Activated CD8-positive, alpha-beta memory T cell treated with anti-CD3 and anti-CD28 coated beads for 36 hours (primary cell): ENCODE measurements around the gene SLC35G3. TPM values are rescaled to one million over a fixed set of nuclear protein-coding genes. Genes with fewer than 3 reads are reported as not detected.
"Not testable (repeated sequence)": the region's sequence is repeated elsewhere in the genome, so short reads cannot be mapped to it uniquely, and the experiment has no call there.

Experiments used
- CTCF ChIA-PET: fragments of 350-600 bp; sonication (Branson Sonifier 250); formaldehyde crosslinking; loops from one replicate; lab custom pipeline; 2021; ENCODE audit warnings: antibody characterized with exemption; lab: Charles Lee
- POLR2A ChIA-PET: fragments of 350-600 bp; sonication (Branson Sonifier 250); formaldehyde crosslinking; loops from one replicate; lab custom pipeline; 2021; ENCODE audit warnings: antibody characterized with exemption; lab: Charles Lee
- total RNA-seq, 2 experiments: library from RNA; stranded (reverse); gene quantifications; one replicate each; pipeline ENCODE4 v1.2.3, GENCODE V29; 2021

Gene SLC35G3
- total RNA-seq, 2 experiments from 2014 or later, result not detected

GRCh38 chr17:35174835-35175334, 19.3 kb downstream of the SLC35G3 start:
- ChIA-PET POLR2A (no interaction called here), CTCF (interaction anchor here (0.5 to 1.3 kb wide), 2 partner anchors 29 to 137 kb away, joined by 3 read pairs; no protein-coding TSS in a partner anchor)

DNA sequence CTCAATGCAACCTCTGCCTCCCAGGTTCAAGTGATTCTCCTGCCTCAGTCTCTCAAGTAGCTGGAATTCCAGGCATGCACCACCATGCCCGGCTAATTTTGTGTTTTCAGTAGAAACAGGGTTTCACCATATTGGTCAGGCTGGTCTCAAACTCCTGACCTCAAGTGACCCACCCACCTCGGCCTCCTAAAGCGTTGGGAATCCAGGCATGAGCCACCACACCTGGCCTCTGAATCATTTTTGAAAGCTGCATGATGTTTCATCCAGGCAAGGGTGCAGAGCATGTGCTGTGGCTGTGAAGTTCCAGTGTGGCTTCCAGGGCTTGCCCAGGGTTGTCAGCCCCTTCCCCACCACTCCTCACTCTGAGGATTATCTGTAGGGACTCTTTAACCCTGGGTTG, 21.9 kb downstream of the SLC35G3 start:
- POLR2A ChIA-PET, result not testable (repeated sequence)
- CTCF ChIA-PET, result interaction anchor here (1.4 kb wide), 1 partner anchor 10 kb away, joined by 3 read pairs; no protein-coding TSS in a partner anchor

GRCh38 chr17:35171834-35172233, 22.4 kb downstream of the SLC35G3 start:
- POLR2A ChIA-PET, result no interaction called here
- CTCF ChIA-PET, result interaction anchor here (1.2 kb wide), 1 partner anchor 362 kb away, joined by 4 read pairs; no protein-coding TSS in a partner anchor

DNA sequence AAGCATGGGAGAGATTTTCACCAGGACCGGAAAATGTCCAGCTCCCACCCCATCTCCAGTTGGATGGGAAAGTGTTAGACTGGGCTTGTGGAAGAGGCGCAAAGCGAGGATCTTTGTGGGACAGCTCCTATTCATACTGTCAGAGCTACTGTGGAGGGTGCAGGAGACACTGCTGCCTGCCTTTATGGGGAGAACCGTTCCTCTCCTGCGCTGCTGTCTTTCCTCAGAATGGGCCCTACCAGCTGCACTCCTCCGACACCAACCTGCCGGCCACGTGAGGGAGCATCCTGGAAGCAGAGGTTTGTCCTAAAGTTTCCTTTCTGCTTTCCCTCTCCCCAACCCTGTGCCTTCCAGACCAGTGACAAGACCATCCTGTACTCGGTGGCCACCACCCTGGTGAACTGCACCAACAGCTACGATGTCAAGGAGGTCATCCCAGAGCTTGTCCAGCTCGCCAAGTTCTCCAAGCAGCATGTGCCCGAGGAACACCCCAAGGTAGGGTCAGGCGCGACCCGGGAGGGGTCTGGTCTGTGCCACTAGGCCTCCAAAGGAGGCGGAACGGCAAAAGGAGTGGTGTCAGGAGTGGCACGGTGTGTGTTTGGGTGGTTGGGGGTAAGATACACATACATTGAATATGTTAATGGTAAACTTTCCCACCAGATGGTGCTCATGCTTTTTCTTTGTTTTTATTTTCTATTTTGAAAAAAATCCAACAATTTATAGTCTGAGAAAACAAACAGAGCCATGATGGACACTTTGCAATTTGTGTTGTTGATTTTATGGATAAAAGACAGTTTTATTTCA, 23.0 kb downstream of the SLC35G3 start:
- POLR2A ChIA-PET, result interaction anchor here (0.5 to 0.6 kb wide), 3 partner anchors 72 to 1832 kb away, joined by 3 to 4 read pairs (median 4); partner anchors contain the start of genes SLFN11 and SLFN5
- CTCF ChIA-PET, result interaction anchor here (1.2 kb wide), 1 partner anchor 362 kb away, joined by 4 read pairs; no protein-coding TSS in a partner anchor

- ChIA-PET CTCF (interaction anchor here (0.6 kb wide), 1 partner anchor 579 kb away, joined by 3 read pairs; no protein-coding TSS in a partner anchor), POLR2A (interaction anchor here (0.6 kb wide), 1 partner anchor 568 kb away, joined by 7 read pairs; no protein-coding TSS in a partner anchor)
These were observed 24.3 kb downstream of the SLC35G3 start for GRCh38 chr17:35169835-35170363.

DNA sequence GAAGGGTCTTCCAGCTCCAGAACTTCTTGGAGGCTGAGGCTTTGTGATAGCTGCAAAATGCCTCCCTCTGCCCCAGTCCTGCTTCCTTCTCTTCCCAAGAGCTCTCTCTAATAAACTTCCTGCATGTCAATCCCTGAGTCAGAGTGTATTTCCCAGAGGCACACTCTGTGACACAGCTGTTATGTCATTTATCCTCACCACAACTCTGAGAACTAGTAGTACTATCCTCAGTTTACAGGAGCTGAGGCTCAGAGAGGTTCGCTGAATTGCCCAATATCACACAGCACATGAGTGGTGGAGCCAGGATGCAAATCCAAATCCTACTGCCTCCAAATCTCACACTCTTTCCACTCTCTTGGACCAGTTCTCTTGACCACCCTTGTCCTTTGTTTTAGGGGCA, 26.5 kb downstream of the SLC35G3 start:
- CTCF ChIA-PET, result no interaction called here
- POLR2A ChIA-PET, result no interaction called here

DNA sequence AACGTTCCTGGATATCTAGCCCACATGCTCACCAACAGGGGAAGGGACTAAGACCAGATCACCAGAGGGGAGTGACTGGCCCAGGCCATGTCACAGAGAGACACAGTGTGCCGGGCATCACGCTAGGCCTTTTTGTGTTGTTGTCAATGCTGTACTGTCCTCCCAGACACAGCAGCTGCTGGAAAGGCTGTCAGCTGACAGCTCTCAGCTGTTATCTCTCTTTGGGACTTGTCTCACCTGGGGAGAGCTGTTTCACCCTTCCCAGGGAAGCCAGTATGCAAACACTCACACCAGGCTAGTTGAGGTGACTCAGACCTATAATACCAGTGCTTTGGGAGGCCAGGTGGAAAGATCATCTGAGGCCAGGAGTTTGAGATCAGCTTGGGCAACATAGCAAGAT, 27.1 kb downstream of the SLC35G3 start:
- ChIA-PET CTCF (interaction anchor here (0.5 kb wide), 1 partner anchor 13 kb away, joined by 3 read pairs; no protein-coding TSS in a partner anchor), POLR2A (no interaction called here)

GRCh38 chr17:35166526-35166925, 27.7 kb downstream of the SLC35G3 start:
- CTCF ChIA-PET, result interaction anchor here (0.7 kb wide), 1 partner anchor 25 kb away, joined by 3 read pairs; no protein-coding TSS in a partner anchor
- POLR2A ChIA-PET, result no interaction called here

DNA sequence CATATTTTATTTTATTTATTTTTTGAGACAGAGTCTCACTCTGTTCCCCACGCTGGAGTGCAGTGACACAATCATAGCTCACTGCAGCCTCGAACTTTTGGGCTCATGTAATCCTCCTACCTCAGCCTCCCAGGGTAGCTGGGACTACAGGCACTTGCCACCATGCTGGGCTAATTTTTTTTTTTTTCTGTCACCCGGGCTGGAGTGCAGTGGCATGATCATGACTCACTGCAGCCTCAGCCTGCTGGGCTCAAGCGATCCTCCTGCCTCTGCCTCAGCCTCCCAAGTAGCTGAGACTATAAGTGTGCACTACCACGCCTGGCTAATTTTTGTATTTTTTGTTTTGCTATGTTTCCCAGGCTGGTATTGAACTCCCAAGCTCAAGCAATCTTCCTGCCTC, 29.5 kb downstream of the SLC35G3 start:
- POLR2A ChIA-PET, result no interaction called here
- CTCF ChIA-PET, result no interaction called here

GRCh38 chr17:35163886-35164285, 30.3 kb downstream of the SLC35G3 start:
- ChIA-PET POLR2A (interaction anchor here (0.6 kb wide), 1 partner anchor 9 kb away, joined by 4 read pairs; no protein-coding TSS in a partner anchor), CTCF (no interaction called here)

DNA sequence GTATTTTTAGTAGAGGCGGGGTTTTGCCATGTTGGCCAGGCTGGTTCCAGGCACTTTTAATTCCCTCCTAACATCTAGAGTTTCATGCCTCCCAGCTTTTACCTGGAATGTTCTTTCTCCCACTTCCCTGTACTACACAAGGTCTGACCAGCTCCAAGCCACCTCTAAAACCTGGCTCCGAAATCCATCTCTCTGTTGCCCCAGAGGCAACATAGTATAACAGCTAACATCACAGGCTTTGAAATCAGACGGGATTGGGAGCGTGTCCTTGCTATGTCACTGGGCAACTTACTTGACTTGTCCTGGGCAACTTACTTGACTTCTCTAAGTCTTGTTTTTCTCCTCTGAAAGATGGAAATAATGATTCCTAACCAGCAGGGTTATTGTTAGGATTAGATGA, 31.4 kb downstream of the SLC35G3 start:
- ChIA-PET CTCF (interaction anchor here (0.9 kb wide), 1 partner anchor 10 kb away, joined by 3 read pairs; no protein-coding TSS in a partner anchor), POLR2A (no interaction called here)

- ChIA-PET CTCF (no interaction called here), POLR2A (no interaction called here)
These were observed 32.9 kb downstream of the SLC35G3 start for GRCh38 chr17:35161281-35161761.

DNA sequence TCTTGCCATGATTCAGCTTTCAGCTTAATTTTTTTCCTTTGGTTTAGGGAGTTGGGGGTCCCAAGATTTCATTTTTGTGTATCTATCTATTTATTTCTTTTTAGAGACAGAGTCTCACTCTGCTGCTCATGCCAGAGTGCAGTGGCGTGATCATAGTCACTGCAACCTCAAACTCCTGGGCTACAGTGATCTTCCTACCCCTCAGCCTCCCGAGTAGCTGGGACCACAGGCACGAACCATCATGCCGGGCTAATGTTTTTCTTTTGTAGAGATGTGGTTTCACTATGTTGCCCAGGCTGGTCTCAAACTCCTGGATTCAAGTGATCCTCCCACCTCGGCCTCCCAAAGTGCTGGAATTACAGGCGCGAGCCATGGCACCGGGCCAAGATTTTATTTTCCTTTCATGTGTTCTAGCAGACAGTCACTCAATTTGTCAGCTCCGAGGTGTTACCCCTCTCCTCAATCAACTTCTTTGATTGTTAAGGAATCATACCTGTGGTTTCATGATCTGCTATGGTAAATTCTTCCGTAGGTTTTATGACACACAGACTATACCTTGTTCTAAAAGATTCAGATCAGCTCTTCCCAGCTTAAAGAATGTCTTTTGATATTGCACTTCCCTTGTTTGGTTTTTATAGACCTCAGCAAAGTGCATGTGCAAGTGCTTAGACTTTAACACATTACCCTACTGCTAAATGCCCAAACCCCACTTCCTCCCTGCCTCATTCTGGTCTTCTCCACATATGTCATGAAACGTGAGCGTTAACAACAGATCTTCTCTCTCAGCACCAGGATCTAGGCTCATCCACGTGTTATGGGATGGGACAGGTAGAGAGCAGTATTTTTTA, 33.6 kb downstream of the SLC35G3 start:
- ChIA-PET CTCF (no interaction called here), POLR2A (no interaction called here)

DNA sequence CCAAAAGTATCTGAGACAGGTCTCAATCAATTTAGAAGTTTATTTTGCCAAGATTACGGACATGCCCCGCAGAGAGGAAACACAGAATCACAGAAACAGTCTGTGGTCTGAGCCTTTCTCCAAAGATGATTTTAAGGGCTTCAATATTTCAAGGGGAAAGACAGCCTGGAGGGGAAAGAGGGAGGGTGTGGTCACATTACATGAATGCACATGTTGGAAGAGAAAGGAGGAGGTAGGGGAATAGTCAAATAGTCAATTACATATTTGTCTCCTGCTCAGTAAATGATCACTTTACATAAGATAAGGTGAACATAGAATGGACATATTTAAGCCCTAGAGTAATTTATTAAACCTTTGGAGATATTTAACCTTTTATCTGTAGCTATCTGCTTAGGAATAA, 34.3 kb downstream of the SLC35G3 start:
- POLR2A ChIA-PET, result no interaction called here

GRCh38 chr17:35155246-35155645, 38.9 kb downstream of the SLC35G3 start:
- POLR2A ChIA-PET, result no interaction called here
- CTCF ChIA-PET, result no interaction called here

More for the DNA sequence above, 34.3 kb downstream of the SLC35G3 start:
- CTCF ChIA-PET, result no interaction called here

- CTCF ChIA-PET, result no interaction called here
- POLR2A ChIA-PET, result no interaction called here
These were observed 39.7 kb downstream of the SLC35G3 start for GRCh38 chr17:35154196-35155165.

DNA sequence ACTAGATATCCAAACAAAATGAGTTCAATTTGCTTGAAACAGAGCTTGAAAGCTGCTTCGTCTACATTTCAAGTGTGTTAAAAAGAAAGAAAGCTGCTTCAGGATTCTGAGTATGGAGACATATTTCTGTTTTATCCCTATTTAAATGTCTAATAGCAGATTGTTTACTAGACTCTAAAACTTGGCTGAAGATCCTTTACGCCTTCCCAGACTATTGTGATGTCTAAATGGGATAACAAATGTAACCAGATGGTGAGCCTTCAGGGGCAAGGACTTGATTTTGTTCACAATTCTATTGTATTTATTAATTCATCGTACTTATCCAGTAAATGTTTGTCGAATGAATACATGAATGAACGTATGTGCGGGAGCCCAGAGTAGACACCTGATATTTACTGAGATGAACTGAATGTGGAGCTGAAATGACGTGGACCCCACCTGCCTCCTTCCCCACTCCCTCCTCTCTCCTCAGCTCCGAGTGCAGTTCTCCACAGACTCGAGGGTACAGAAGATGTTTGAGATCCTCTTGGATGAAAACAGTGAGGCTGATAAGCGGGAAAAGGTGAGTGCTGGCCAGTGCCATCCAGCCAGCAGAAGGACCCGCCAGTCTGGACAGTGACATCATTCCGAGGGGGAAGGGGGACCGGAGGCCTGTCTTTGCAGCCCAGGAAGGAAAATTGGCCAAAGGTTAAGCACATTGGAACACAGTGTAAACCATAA, 41.6 kb downstream of the SLC35G3 start:
- ChIA-PET CTCF (interaction anchor here (0.7 kb wide), 1 partner anchor 9 kb away, joined by 4 read pairs; no protein-coding TSS in a partner anchor), POLR2A (no interaction called here)
